GM21717 (cell line): ENCODE results near the gene C13orf46.
"Not testable (repeated sequence)": the region's sequence is repeated elsewhere in the genome, so short reads cannot be mapped to it uniquely, and the experiment has no call there.

Source experiments
- ATAC-seq: cut with Tn5 transposase; IDR thresholded peaks from one replicate; pipeline ENCODE4 v1.9.1; 2021; ENCODE audit warnings: mild to moderate bottlenecking, moderate library complexity; ENCODE audit not compliant: unreplicated experiment

C13orf46 gene

DNA sequence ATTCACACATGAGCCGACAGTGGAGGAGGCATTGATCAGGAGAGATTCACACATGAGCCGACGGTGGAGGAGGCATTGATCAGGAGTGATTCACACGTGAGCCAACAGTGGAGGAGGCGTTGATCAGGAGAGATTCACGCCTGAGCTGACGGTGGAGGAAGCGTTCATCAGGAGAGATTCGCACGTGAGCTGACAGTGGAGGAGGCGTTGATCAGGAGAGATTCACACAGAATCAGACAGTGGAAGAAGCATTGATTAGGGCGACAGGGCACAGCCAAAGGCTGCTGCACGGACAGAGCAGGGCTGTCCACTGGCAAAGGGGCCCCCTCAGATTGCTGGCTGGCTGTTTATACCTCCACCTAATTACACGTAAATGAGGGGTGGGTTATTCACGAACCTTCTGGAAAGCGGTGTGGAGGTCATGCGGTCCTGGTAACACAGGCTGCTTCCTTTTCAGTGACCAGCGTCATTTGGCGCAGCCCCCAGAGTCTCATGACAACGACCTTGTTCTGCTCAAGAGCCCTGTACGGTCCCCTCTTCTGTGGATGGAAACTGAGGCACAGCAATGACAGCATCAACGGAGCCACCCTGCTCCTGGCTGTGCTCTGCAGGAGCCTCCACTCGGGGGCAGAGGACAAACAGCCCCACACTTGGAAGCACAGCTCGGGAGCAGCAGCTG lies 59.4 kb downstream of the C13orf46 start:
- no peak for ATAC-seq

DNA sequence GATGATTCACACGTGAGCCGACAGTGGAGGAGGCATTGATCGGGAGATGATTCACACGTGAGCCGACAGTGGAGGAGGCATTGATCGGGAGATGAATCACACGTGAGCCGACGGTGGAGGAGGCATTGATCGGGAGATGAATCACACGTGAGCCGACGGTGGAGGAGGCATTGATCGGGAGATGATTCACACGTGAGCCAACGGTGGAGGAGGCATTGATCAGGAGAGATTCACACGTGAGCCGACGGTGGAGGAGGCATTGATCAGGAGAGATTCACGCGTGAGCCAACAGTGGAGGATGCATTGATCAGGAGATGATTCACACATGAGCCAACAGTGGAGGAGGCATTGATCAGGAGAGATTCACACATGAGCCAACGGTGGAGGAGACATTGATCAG lies 60.0 kb downstream of the C13orf46 start:
- ATAC-seq = not testable (repeated sequence)

DNA sequence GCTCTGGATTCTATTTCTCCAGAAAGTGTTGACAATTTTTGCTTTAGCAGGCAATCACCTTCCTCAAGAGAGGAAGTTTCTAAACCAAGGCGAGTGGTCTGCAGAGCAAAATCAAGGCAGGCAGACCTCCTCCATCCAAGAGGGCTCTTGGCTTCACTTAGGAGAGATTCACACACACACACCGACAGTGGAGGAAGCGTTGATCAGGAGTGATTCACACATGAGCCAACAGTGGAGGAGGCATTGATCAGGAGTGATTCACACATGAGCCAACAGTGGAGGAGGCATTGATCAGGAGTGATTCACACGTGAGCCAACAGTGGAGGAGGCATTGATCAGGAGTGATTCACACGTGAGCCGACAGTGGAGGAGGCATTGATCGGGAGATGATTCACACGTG lies 60.5 kb downstream of the C13orf46 start:
- ATAC-seq = not testable (repeated sequence)

DNA sequence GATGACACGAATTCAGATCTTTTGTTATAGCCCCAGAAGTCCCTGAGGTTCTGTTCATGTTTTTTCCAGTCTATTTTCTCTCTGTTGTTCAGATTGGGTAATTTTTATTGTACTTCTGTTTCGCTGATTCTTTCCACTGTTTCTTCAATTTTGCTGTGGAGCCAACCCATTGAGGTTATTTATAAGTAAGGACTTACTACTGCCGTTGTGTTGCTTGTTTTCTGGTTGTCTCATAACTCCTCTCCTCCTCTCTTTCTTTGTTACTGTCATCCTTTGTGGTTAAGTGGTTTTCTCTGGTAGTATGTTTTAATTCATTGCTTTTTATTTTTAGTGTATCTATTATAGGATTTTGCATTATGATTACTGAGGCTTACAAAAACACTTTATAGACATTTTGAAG lies 61.3 kb downstream of the C13orf46 start:
- no peak for ATAC-seq

DNA sequence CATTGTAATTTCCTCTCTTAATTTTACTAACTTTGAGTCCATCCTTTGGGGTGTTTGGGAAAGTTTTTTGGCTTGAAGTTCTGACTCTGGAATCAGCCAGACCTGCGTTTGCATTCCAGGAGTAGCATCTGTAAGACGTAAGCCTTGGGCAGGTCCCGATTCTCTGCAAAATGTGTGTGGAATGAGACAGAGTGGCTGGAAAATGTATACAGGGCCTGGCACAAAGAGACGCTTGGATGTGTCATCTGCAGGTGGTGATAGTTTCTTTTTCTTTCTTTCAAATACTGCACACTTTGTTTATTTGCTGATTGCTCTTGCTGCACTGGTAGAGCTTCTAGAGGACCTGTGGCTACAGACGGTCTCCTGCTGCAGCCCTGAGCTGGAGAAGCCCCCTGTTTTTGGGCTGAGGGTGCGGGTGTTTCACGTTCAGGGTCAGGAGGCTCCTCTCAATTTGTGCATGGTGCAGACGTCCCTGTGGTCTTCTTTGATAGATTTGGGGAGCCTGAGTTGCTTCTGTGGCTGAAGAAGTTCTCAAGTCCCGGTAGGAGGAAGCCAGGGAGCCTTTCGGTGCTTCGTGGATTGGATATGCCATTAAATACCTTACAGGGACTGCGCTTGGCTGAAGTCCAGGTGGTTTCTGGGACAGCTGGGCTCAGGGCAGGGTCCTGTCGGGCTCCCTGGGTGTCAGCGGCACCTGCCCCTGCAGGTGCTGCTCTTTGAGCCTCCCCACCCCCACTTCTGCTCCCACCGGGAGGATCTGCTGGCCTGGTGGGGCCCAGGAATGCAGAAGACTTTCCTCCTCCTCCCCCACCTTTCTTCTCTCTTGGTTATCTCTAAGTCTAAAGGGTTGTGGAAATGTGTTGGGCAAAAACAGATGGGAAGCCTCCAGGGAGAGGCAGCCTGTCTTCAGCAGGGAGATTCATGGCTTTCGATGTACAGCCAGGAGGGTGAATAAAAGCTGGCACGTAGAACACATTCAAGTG lies 66.0 kb downstream of the C13orf46 start:
- ATAC-seq = no peak

DNA sequence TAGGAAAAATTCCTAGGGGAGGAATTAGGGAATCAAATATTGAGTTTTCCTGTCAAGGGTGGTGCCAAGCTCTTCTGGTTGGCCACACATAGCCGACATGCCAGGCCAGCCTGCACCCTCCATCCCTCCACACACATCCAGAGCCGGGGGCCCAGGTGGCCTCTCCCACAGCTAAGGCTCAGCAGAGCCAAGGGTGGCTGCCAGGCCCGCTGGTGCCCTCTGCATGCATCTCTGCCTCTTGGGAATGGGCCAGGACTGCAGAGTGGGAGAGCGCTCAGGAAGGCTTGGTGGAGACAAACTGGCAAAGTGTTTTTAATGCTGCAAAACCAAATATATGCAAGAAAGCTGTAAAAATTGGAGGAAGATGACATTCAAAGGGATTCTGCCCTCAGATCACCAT lies 67.3 kb downstream of the C13orf46 start:
- no peak for ATAC-seq

DNA sequence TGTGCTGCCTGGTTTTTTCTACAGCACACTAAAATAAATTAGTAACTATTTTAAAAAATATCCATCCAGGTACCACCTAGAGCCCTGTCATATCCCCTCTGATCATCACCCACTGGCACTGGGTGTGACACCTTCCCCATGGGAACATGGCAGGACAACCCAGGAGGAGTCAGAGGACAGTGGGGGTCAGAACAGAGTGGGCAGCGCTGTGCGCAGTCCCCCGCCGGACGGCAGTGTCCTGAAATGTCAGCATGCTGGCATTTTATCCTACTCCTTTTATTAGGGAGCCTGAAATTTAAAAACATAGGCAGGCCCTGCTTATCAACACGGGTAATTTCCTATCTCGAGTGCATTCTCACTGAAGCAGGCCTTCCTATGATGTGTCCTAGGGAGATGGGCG lies 67.9 kb downstream of the C13orf46 start:
- ATAC-seq = no peak

DNA sequence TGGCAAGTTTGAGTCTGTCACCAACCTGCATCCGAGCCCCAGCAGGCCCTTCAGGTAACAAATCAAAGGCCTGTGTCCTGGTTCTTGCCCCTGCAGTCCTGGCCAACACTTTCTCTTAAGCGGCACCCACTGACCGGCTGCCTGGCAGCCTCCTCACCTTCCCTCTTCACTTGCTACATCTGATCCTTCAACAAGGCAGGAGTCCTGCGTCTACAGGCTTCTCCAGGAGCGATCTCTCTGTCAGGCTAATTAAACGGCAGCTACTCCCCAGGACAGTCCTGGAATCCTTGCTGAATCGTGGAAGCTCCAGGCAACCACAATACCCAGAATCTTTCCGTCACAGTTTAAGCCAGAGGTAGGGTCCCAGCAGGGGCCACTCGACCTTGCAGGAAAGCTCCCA lies 68.9 kb downstream of the C13orf46 start:
- ATAC-seq = no peak

DNA sequence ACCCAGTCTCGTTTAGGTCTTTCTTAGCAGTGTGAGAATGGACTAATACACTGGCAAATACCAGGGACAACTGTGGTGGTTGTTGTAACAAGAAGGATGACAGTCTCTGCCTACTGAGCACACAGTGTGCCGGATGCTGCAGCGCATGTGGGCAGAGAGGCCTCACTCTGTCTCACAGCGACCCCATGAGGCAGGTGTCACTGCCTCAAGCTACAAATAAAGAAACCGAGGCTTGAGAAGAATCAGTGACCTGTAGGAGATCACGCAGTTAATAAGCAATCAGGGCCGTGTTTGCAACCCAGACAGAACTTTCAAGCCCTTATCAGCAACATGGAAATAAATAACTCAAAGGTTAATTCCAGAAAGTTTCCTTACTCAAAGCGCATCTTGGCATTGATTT lies 69.5 kb downstream of the C13orf46 start:
- ATAC-seq = no peak

DNA sequence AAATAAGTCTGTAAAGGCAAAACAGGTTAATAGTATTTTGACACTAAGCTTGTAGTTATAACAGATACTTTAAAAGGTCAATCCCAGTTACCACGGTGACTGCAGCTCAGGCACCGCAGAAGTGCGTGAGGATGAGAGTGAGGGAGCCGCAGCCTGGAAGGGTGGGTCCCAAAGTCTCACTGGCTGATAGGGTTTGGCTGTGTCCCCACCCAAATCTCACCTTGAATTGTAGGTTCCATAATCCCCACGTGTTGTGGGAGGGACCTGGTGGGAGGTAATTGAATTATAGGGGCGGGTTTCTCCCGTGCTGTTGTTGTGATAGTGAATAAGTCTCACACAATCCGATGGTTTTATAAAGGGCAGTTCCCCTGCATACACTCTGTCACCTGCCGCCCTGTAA lies 70.0 kb downstream of the C13orf46 start:
- ATAC-seq = no peak
